K562 (cell line): Measurements from ENCODE around the gene PGAP3. TPM values are rescaled to one million over a fixed set of nuclear protein-coding genes. Genes with fewer than 3 reads are reported as not detected.

ENCODE experiments used
- ATAC-seq: fragments of 200-7000 bp; cut with Tn5 transposase; 3 replicates; pipeline ENCODE4 v1.9.1; 2020; ENCODE audit warnings: moderate library complexity
- BruUV-seq: library from RNA; stranded (reverse); fragments of 400-500 nt; replicated peaks from 2 replicates; lab custom pipeline; 2021; lab: Mats Ljungman, UMichigan
- CTCF ChIA-PET: fragments of 300-600 bp; formaldehyde crosslinking; extraction: SDS; loops from one replicate; lab custom pipeline; 2021; ENCODE audit warnings: low intra/inter-chr PET ratio; lab: Yijun Ruan, JAX
- POLR2A ChIA-PET: fragments of 300-600, 350-650 bp; sonication (Branson Sonifier 250); formaldehyde crosslinking; extraction: SDS; loops from one replicate; lab custom pipeline; 2021; ENCODE audit warnings: antibody characterized with exemption, inconsistent platforms; lab: Yijun Ruan, JAX
- DNase-seq, 4 experiments: peaks; one replicate each; pipeline versions ENCODE4 v3.0.0 to v3.0.0-alpha.2; 2011 to 2018; ENCODE audit warnings: low spot score in 3 of 4, mixed read lengths in 3 of 4; ENCODE audit errors: extremely low read depth in 1 of 4
- FAIRE-seq: peaks from 2 replicates; lab custom pipeline; 2011; peaks lifted over from hg19 to GRCh38; lab: Jason Lieb, UNC
- H2AFZ ChIP-seq: 2 replicates; pipeline ENCODE4 v1.6.0; 2011; ENCODE audit warnings: low read depth, low read length, control low read depth, inconsistent platforms
- H3K27ac ChIP-seq: fragments of 200-600 bp; 3 replicates; pipeline ENCODE4 v1.8.0; 2011; ENCODE audit warnings: low read depth, mild to moderate bottlenecking, control low read depth, inconsistent platforms, low read length, moderate library complexity, mixed read lengths; ENCODE audit errors: extremely low read depth
- H3K27me3 ChIP-seq, 2 experiments: fragments of 300-600 bp in 1 of 2; 2 replicates in 1 of 2; 3 replicates in 1 of 2; pipeline versions ENCODE4 v1.6.0 to v1.8.0; 2011; ENCODE audit warnings: inconsistent platforms in 2 of 2, low read length in 2 of 2, mild to moderate bottlenecking in 1 of 2, mixed read lengths in 1 of 2, moderate library complexity in 1 of 2; ENCODE audit not compliant: control insufficient read depth in 2 of 2, insufficient read depth in 2 of 2
- H3K36me3 ChIP-seq: fragments of 300-600 bp; 3 replicates; pipeline ENCODE4 v1.8.0; 2011; ENCODE audit warnings: mild to moderate bottlenecking, low read length, inconsistent platforms; ENCODE audit not compliant: control insufficient read depth, insufficient read depth
- H3K4me1 ChIP-seq, 2 experiments: fragments of 200-600 bp in 1 of 2; replicated peaks in 1 of 2; 2 replicates in 1 of 2; 3 replicates in 1 of 2; pipeline versions ENCODE4 v1.5.1 to v1.8.0; 2011; ENCODE audit warnings: inconsistent platforms in 2 of 2, low read length in 2 of 2, mild to moderate bottlenecking in 1 of 2, mixed read lengths in 1 of 2, moderate library complexity in 1 of 2; ENCODE audit not compliant: control insufficient read depth in 2 of 2, insufficient read depth in 2 of 2
- H3K4me2 ChIP-seq: 2 replicates; pipeline ENCODE4 v1.6.1; 2011; ENCODE audit warnings: low read length, control low read depth, inconsistent platforms, mixed read lengths; ENCODE audit not compliant: insufficient read depth
- H3K4me3 ChIP-seq: fragments of 200-600 bp; sonication (generic), shearing (Covaris generic); 2 replicates; pipeline ENCODE4 v1.5.1; 2016; ENCODE audit warnings: control low read depth, inconsistent platforms
- H3K79me2 ChIP-seq: fragments of 200-600 bp; 3 replicates; pipeline ENCODE4 v1.8.0; 2011; ENCODE audit warnings: low read length, inconsistent platforms; ENCODE audit not compliant: control insufficient read depth, insufficient read depth
- H3K9ac ChIP-seq, 2 experiments: 2 replicates each; pipeline versions ENCODE4 v1.6.0 to v1.6.1; 2011; ENCODE audit warnings: low read depth in 2 of 2, low read length in 2 of 2, control low read depth in 1 of 2, inconsistent platforms in 1 of 2, mild to moderate bottlenecking in 1 of 2, mixed read lengths in 1 of 2; ENCODE audit not compliant: insufficient read depth in 1 of 2
- H3K9me1 ChIP-seq: one replicate; pipeline ENCODE4 v1.6.0; 2011; ENCODE audit warnings: inconsistent platforms, mild to moderate bottlenecking, low read length, moderate library complexity; ENCODE audit not compliant: control insufficient read depth, insufficient read depth
- H3K9me3 ChIP-seq: replicated peaks from 2 replicates; pipeline ENCODE4 v1.5.1; 2011; ENCODE audit warnings: low read depth, low read length, inconsistent platforms; ENCODE audit not compliant: control insufficient read depth, insufficient read depth
- H4K20me1 ChIP-seq: replicated peaks from 2 replicates; pipeline ENCODE4 v1.6.1; 2011; ENCODE audit warnings: low read length, inconsistent platforms, mixed read lengths; ENCODE audit not compliant: control insufficient read depth, insufficient read depth
- ARID3B ChIP-seq: fragments of 250-450 bp; sonication (Bioruptor Pico); IDR thresholded peaks from 2 replicates; pipeline ENCODE4 v1.4.0; 2020; ENCODE audit warnings: borderline replicate concordance
- CBFA2T2 ChIP-seq: fragments of 450-650 bp; conservative IDR thresholded peaks from 2 replicates; pipeline ENCODE4 v1.6.1; 2017; ENCODE audit warnings: mild to moderate bottlenecking
- CC2D1A ChIP-seq: fragments of 450-650 bp; IDR thresholded peaks from 2 replicates; pipeline ENCODE4 v1.6.1; 2017; ENCODE audit warnings: mild to moderate bottlenecking
- ESRRA ChIP-seq: fragments of 450-650 bp; IDR thresholded peaks from 2 replicates; pipeline ENCODE4 v1.6.1; 2014; ENCODE audit warnings: low read depth, mild to moderate bottlenecking, moderate library complexity, borderline replicate concordance
- GATA2 ChIP-seq: sonication (generic); formaldehyde crosslinking; IDR thresholded peaks from 2 replicates; pipeline ENCODE4 v1.4.0; 2020; ENCODE audit warnings: mild to moderate bottlenecking, missing genetic modification reagents
- HES1 ChIP-seq: fragments of 450-650 bp; IDR thresholded peaks from 2 replicates; pipeline ENCODE4 v1.6.1; 2016; ENCODE audit warnings: low read depth, mild to moderate bottlenecking, moderate library complexity
- MBD2 ChIP-seq: sonication (generic); IDR thresholded peaks from 2 replicates; pipeline ENCODE4 v1.6.1; 2016; ENCODE audit warnings: low read depth, borderline replicate concordance
- MTA3 ChIP-seq: fragments of 450-650 bp; formaldehyde crosslinking; IDR thresholded peaks from 2 replicates; pipeline ENCODE4 v1.6.1; 2017; ENCODE audit warnings: mild to moderate bottlenecking, borderline replicate concordance
- PHF8 ChIP-seq: fragments of 200-600 bp; sonication (generic); IDR thresholded peaks from 2 replicates; pipeline ENCODE4 v1.6.1; 2012; ENCODE audit warnings: mixed run types, mild to moderate bottlenecking, inconsistent platforms, low read length, moderate library complexity, borderline replicate concordance
- SRSF1 ChIP-seq: fragments of 200-400 bp; formaldehyde crosslinking; IDR thresholded peaks from 2 replicates; pipeline ENCODE4 v1.6.1; 2017; ENCODE audit warnings: mild to moderate bottlenecking, low read depth, low read length, moderate library complexity
- ZNF239 ChIP-seq: fragments of 250-450 bp; sonication (Bioruptor Pico); IDR thresholded peaks from 2 replicates; pipeline ENCODE4 v1.4.0; 2020; ENCODE audit warnings: mild to moderate bottlenecking
- ZNF668 ChIP-seq: fragments of 250-450 bp; sonication (Bioruptor Pico); IDR thresholded peaks from 2 replicates; pipeline ENCODE4 v1.8.0; 2022; ENCODE audit warnings: mild to moderate bottlenecking, inconsistent platforms
- ZNF707 ChIP-seq: fragments of 250-450 bp; sonication (Bioruptor Pico); conservative IDR thresholded peaks from 2 replicates; pipeline ENCODE4 v1.8.0; 2022; ENCODE audit warnings: inconsistent platforms, mild to moderate bottlenecking, moderate library complexity
- WGBS: fragments of 100-300 bp; shearing (Covaris generic); methylation state at CpG from one replicate; pipeline ENCODE4 v1.1.6; 2016; ENCODE audit warnings: low coverage, mixed read lengths; ENCODE audit not compliant: insufficient coverage; ENCODE audit errors: missing lambda C conversion rate; 5-methylcytosine and 5-hydroxymethylcytosine counted together
- in situ Hi-C: fragments of 300-500 bp; cut with MboI; formaldehyde crosslinking; loops from 4 replicates; pipeline ENCODE4 v1.15.0; 2018; ENCODE audit warnings: inconsistent platforms, mixed read lengths
- intact Hi-C: fragments of 100-400 bp; cut with micrococcal nuclease; formaldehyde crosslinking; loops from 2 replicates; pipeline ENCODE4 v1.14.2; 2022
- polyA plus RNA-seq, 8 experiments: library from polyadenylated mRNA; depleted of rRNA in 4 of 8; stranded (reverse) in 5 of 8; unstranded in 3 of 8; fragments of >200 nt; fragmentation: Nextera tagmentation in 2 of 8; fragmentation: Illumina TruSeq in 1 of 8; extraction: Ambion mirVana in 2 of 8; extraction: Trizol in 1 of 8; gene quantifications; 2 replicates each; pipeline versions ENCODE4 v1.2.1 to v1.2.3, GENCODE V29; 2011 to 2014; ENCODE audit warnings: inconsistent platforms in 1 of 8, missing spikeins in 1 of 8
- total RNA-seq, 7 experiments: library from RNA; depleted of rRNA in 6 of 7; stranded (reverse); fragments of >200 nt in 6 of 7; fragmentation: Illumina TruSeq in 2 of 7; extraction: Trizol in 2 of 7; gene quantifications; 2 replicates each; pipeline versions ENCODE4 v1.2.1 to v1.2.3, GENCODE V29; 2011 to 2021; ENCODE audit warnings: low replicate concordance in 1 of 7
- TF ChIP-seq, protein P1 (sequence below): fragments of 450-650 bp; formaldehyde crosslinking; IDR thresholded peaks from 2 replicates; pipeline ENCODE4 v1.4.0; 2020; ENCODE audit warnings: mild to moderate bottlenecking, moderate library complexity

Gene PGAP3
- total and polyA plus RNA-seq, 9 of the 15 experiments (the other 6 are each of a cell fraction or from before 2014, with no cell fraction given) = 0.38 to 9.4 (median 4.5) TPM

GRCh38 chr17:39667945-39668924, 19.6 kb downstream of the PGAP3 start, which contains the start of gene PNMT (continued):
- TF ChIP-seq PHF8 = peak; percentile 62; the same call in 1 of the 2 replicates
- TF ChIP-seq SRSF1 = no peak
- no peak for TF ChIP-seq MBD2
- TF ChIP-seq ARID3B (CRISPR knock-in tag) = no peak

GRCh38 chr17:39667262-39667944, 20.5 kb downstream of the PGAP3 start:
- H2AFZ ChIP-seq = peak overlapping the region; percentile 55
- H4K20me1 ChIP-seq = no peaks in the 10 kb centered on the region; the same call in 1 of the 2 replicates
- CTCF ChIA-PET = interaction anchor here (8.3 kb wide), 1 partner anchor 45 kb away, joined by 131 read pairs; no protein-coding TSS in a partner anchor
- DNase-seq (peak; percentile 92 to 93 (median 92)), ATAC-seq (peak; percentile 81), FAIRE-seq (no peak)
- peak overlapping the region; percentile 53 for H3K4me2 ChIP-seq
- POLR2A ChIA-PET = interaction anchor here (0.5 to 4.0 kb wide), 10 partner anchors 11 to 939 kb away, joined by 3 to 11 read pairs (median 4); no protein-coding TSS in a partner anchor
- H3K4me1 ChIP-seq = peaks cover 33 to 94% of the 10 kb centered on the region in 2 experiments
- no peaks in the 10 kb centered on the region for H3K9me1 ChIP-seq
- H3K9ac ChIP-seq = peak overlapping the region; percentile 65 to 93
- BruUV-seq = TSS peak; percentile 80
- peak overlapping the region; percentile 51 for H3K4me3 ChIP-seq
- H3K9me3 ChIP-seq = no peaks in the 10 kb centered on the region
- intact Hi-C loops (no loop called here), in situ Hi-C loops (no loop called here)
- H3K27ac ChIP-seq = peak overlapping the region; percentile 74
- no peaks in the 10 kb centered on the region for H3K27me3 ChIP-seq
- WGBS = 0% methylated on average over 28 of the region's 49 CpGs
- H3K79me2 ChIP-seq = peaks cover 13% of the 10 kb centered on the region; the same call in 2 of the 3 replicates
- peaks cover 11% of the 10 kb centered on the region; the same call in 1 of the 3 replicates for H3K36me3 ChIP-seq
- peak; percentile 67 for TF ChIP-seq CBFA2T2
- TF ChIP-seq MTA3 = peak; percentile 82; the same call in 1 of the 2 replicates
- peak; percentile 8; the same call in 1 of the 2 replicates for TF ChIP-seq ZNF668 (CRISPR knock-in tag)
- TF ChIP-seq CC2D1A = peak; percentile 92
- no peak for TF ChIP-seq ZNF707 (CRISPR knock-in tag)
- no peak for TF ChIP-seq ZNF239 (CRISPR knock-in tag)
- peak; percentile 51; the same call in 1 of the 2 replicates for TF ChIP-seq ESRRA
- TF ChIP-seq GATA2 (CRISPR knock-in tag) = peak; percentile 88
- TF ChIP-seq, protein P1, sequence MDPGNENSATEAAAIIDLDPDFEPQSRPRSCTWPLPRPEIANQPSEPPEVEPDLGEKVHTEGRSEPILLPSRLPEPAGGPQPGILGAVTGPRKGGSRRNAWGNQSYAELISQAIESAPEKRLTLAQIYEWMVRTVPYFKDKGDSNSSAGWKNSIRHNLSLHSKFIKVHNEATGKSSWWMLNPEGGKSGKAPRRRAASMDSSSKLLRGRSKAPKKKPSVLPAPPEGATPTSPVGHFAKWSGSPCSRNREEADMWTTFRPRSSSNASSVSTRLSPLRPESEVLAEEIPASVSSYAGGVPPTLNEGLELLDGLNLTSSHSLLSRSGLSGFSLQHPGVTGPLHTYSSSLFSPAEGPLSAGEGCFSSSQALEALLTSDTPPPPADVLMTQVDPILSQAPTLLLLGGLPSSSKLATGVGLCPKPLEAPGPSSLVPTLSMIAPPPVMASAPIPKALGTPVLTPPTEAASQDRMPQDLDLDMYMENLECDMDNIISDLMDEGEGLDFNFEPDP (CRISPR knock-in tag) = no peak
- 0 out of 2 replicates have a peak, but pooled peaks have one; percentile 18 for TF ChIP-seq HES1
